ENCODE results near the gene APOL6. TPM values are rescaled to one million over a fixed set of nuclear protein-coding genes. Genes with fewer than 3 reads are reported as not detected.

APOL6 gene
- polyA plus RNA-seq (2011; rRNA removed) (9.5 and 14.2 TPM in 2 replicates), polyA minus RNA-seq (2011; rRNA and poly(A)+ RNA removed) (17.3 and 18.5 TPM in 2 replicates)

GRCh38 chr22:35648066-35649025 lies at the start of gene APOL6:
Gene APOL6 (plus strand): TSS chr22:35648446. CDS start chr22:35656426, 7,980 bp downstream.
- no peaks in the 10 kb centered on the region for H3K36me3 ChIP-seq (ENCODE audit: control insufficient read depth, insufficient read depth, low read length)
- POLR2A ChIA-PET: interaction anchor here (1.1 kb wide), 1 partner anchor 18 kb away, joined by 3 read pairs; no protein-coding TSS in a partner anchor

GRCh38 chr22:35599364-35599763 lies 48.9 kb upstream of the APOL6 start:
- DNase-seq (ENCODE audit: low read depth): no peak
- CTCF ChIA-PET: interaction anchor here (1.2 kb wide), 1 partner anchor 169 kb away, joined by 3 read pairs; no protein-coding TSS in a partner anchor
- no peak overlapping the region for H3K4me3 ChIP-seq (ENCODE audit: low read depth, low read length)
- no peak for TF ChIP-seq CTCF (IDR thresholded peaks at IDR 0.05; ENCODE audit: insufficient read depth, low read depth, low read length)
- H3K27me3 ChIP-seq (ENCODE audit: control insufficient read depth, insufficient read depth, low read length): no peaks in the 10 kb centered on the region
- POLR2A ChIA-PET: no interaction called here
- H3K36me3 ChIP-seq (ENCODE audit: control insufficient read depth, insufficient read depth, low read length): no peaks in the 10 kb centered on the region

More at GRCh38 chr22:35648066-35649025, at the start of gene APOL6:
- TF ChIP-seq CTCF (IDR thresholded peaks at IDR 0.05; ENCODE audit: insufficient read depth, low read depth, low read length): no peak
- CTCF ChIA-PET: interaction anchor here (0.8 to 1.3 kb wide), 4 partner anchors 21 to 262 kb away, joined by 3 to 5 read pairs (median 3); no protein-coding TSS in a partner anchor
- Histone ChIP-seq H3K27me3 (ENCODE audit: control insufficient read depth, insufficient read depth, low read length) (no peaks in the 10 kb centered on the region), H3K4me3 (ENCODE audit: low read depth, low read length) (peak within 1 kb of the TSS; percentile 58)
- DNase-seq (ENCODE audit: low read depth): no peak

GRCh38 chr22:35600476-35600875 lies 47.8 kb upstream of the APOL6 start:
- no peak overlapping the region for H3K4me3 ChIP-seq (ENCODE audit: low read depth, low read length)
- ChIA-PET CTCF (no interaction called here), POLR2A (no interaction called here)
- no peaks in the 10 kb centered on the region for H3K36me3 ChIP-seq (ENCODE audit: control insufficient read depth, insufficient read depth, low read length)
- peaks cover under 1% of the 10 kb centered on the region for H3K27me3 ChIP-seq (ENCODE audit: control insufficient read depth, insufficient read depth, low read length)
- no peak for TF ChIP-seq CTCF (IDR thresholded peaks at IDR 0.05; ENCODE audit: insufficient read depth, low read depth, low read length)
- no peak for DNase-seq (ENCODE audit: low read depth)

GRCh38 chr22:35601013-35601580 lies 47.1 kb upstream of the APOL6 start:
- DNase-seq (ENCODE audit: low read depth): no peak
- peaks cover 2% of the 10 kb centered on the region for H3K27me3 ChIP-seq (ENCODE audit: control insufficient read depth, insufficient read depth, low read length)
- ChIA-PET CTCF (no interaction called here), POLR2A (no interaction called here)
- no peaks in the 10 kb centered on the region for H3K36me3 ChIP-seq (ENCODE audit: control insufficient read depth, insufficient read depth, low read length)
- TF ChIP-seq CTCF (IDR thresholded peaks at IDR 0.05; ENCODE audit: insufficient read depth, low read depth, low read length): no peak
- H3K4me3 ChIP-seq (ENCODE audit: low read depth, low read length): no peak overlapping the region
